Measurements from ENCODE around the gene YEATS4.

Gene YEATS4

DNA sequence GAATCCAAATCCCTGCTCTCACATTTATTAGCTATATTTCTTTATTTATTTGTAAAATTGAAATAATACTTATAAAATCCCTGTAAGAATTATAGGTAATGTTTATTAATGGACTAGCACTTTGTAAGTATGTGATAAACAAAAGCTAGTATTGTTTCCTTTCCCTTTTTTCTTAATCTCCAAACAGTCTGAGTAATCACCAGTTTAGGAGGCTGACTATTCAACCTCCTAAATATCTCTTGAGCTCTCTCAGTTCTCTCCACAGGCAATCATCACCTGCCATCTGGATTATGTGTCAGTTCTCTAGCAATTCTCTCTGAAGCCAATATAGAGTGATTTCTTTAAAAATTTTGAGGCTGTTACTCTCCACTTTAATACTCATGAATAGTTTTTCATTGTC, 20.6 kb upstream of the YEATS4 start:
- Mint-ChIP-seq H3K27me3 (ENCODE audit: low read depth, poor library complexity) (no peaks in the 10 kb centered on the region), H3K4me1 (no peaks in the 10 kb centered on the region), H3K4me3 (no peak overlapping the region), H3K36me3 (ENCODE audit: low read depth) (no peaks in the 10 kb centered on the region), H3K9me3 (no peaks in the 10 kb centered on the region), H3K27ac (no peak overlapping the region)
- no peak for DNase-seq
- TF ChIP-seq, protein P1, sequence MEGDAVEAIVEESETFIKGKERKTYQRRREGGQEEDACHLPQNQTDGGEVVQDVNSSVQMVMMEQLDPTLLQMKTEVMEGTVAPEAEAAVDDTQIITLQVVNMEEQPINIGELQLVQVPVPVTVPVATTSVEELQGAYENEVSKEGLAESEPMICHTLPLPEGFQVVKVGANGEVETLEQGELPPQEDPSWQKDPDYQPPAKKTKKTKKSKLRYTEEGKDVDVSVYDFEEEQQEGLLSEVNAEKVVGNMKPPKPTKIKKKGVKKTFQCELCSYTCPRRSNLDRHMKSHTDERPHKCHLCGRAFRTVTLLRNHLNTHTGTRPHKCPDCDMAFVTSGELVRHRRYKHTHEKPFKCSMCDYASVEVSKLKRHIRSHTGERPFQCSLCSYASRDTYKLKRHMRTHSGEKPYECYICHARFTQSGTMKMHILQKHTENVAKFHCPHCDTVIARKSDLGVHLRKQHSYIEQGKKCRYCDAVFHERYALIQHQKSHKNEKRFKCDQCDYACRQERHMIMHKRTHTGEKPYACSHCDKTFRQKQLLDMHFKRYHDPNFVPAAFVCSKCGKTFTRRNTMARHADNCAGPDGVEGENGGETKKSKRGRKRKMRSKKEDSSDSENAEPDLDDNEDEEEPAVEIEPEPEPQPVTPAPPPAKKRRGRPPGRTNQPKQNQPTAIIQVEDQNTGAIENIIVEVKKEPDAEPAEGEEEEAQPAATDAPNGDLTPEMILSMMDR (IDR thresholded peaks at IDR 0.05): no peak

DNA sequence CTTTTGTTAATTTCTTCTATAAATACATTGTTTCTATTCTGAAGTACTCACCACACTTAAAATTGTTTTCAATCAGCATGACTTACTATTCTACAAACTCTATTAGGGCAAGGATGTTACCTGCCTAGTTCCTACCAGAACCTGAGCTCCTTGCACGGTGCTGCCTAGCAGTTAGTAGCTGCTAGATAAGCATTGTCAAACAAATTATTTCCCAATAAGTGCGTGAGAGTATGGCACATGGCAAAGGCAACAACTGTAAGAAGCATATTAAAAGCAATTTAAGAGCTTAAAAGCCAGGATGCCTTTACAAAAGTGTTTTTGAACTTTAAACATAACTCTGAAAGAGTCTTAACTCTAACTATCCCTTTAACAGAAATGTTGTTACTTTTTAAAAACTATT, 19.5 kb upstream of the YEATS4 start:
- H3K4me3 Mint-ChIP-seq: no peak overlapping the region
- TF ChIP-seq, protein P1 (IDR thresholded peaks at IDR 0.05): no peak

DNA sequence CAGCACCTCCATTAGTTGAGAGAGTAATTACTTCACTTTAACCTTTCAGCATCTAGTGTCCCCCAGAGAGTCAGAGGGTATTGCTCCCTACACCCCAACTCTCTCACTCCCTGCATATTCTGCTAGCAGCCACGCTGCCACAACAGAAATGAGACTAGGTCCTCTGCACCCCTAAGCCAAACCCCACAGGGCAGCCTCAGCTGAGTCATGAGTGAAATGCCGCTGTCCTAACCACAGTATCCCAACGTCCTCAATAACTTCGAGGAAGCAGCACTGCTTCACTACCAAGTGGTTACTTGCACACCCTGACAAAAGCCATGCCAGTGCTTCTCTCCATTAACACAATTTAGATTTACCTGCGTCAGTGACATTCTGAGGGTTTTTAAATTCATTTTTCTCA, 18.2 kb upstream of the YEATS4 start:
- Mint-ChIP-seq H3K27me3 (ENCODE audit: low read depth, poor library complexity) (peaks cover 3% of the 10 kb centered on the region), H3K36me3 (ENCODE audit: low read depth) (no peaks in the 10 kb centered on the region), H3K27ac (no peak overlapping the region), H3K4me3 (no peak overlapping the region), H3K4me1 (no peaks in the 10 kb centered on the region), H3K9me3 (no peaks in the 10 kb centered on the region)
- TF ChIP-seq, protein P1 (IDR thresholded peaks at IDR 0.05): no peak
- DNase-seq: no peak

More for the DNA sequence above, 19.5 kb upstream of the YEATS4 start:
- Mint-ChIP-seq H3K4me1 (no peaks in the 10 kb centered on the region), H3K27ac (no peak overlapping the region), H3K9me3 (no peaks in the 10 kb centered on the region), H3K27me3 (ENCODE audit: low read depth, poor library complexity) (peaks cover 3% of the 10 kb centered on the region), H3K36me3 (ENCODE audit: low read depth) (no peaks in the 10 kb centered on the region)
- no peak for DNase-seq

DNA sequence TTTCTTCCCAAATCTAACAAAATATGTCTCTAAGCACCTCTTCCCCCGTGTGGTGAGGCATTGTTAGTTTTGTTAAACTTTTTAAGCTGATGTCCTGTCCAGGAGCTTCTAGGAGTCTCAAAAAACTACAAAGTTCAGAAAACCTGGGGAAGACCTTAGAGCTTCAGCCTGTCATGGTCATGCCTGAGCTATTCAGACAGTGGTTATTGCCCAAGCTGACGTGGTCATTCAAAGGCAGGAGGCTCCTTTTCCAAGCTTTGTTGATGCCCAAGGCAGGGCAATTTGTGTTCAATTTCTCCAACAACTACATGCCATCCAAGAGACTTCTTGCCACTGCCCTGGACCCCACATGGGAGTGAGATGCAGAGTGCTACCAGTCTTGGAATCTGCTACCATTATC, 17.1 kb upstream of the YEATS4 start:
- H3K36me3 Mint-ChIP-seq (ENCODE audit: low read depth): no peaks in the 10 kb centered on the region
- no peak overlapping the region for H3K27ac Mint-ChIP-seq
- peaks cover 3% of the 10 kb centered on the region for H3K27me3 Mint-ChIP-seq (ENCODE audit: low read depth, poor library complexity)
- TF ChIP-seq, protein P1 (IDR thresholded peaks at IDR 0.05): no peak
- no peaks in the 10 kb centered on the region for H3K9me3 Mint-ChIP-seq
- H3K4me3 Mint-ChIP-seq: no peak overlapping the region
- DNase-seq: no peak
- no peaks in the 10 kb centered on the region for H3K4me1 Mint-ChIP-seq

DNA sequence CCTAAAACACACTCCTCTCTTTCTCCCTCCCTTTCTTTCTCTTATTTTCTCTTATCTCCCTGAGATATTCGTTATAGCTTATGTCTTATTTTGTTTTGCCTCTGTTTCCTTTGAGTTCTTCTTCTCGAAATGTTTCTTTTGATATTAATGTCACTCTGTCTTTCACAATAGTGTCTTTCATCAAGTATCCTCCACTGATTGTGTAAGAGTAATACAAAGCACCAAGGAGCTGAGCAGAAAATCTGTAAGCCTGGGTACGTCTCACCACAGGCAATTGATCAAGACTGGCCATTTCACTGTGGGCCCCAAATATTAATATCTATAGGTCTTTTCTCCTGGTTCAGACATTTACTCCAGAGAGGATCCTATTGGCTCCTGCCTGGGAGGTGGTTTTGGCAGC, 16.2 kb upstream of the YEATS4 start:
- no peaks in the 10 kb centered on the region for H3K4me1 Mint-ChIP-seq
- TF ChIP-seq, protein P1 (IDR thresholded peaks at IDR 0.05): no peak

DNA sequence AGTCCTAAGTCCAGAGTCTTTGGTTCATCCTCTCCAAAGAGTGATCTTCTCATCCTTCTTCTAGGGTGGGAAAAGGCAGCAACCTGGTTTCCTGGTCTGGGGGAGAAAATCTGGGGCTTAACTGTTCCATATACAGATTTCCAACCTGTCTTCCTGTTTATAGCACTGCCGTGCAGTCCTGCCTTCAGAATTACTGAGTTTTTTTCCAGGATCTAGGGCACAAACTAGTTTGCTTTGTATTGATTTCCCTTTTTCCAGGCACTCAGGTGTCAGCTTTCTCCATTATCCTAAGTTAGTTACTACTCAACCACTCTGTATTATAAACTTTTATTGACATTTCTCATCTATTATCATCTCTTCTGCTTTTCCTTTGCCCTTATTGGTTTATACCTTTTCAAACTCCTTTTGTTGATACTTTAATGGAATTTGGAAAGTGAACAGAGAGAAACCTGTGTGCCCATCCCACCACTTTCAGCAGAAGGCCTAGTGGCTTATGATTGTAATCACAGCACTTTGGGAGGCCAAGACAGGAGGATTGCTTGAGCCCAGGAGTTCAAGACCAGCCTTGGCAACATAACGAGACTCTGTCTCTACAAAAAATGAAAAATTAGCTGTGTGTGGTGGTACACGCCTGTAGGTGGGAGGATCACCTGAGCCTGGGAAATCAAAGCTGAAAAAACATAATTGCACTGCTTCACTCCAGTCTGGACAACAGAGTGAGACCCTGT, 15.5 kb upstream of the YEATS4 start:
- DNase-seq: no peak
- H3K27me3 Mint-ChIP-seq (ENCODE audit: low read depth, poor library complexity): peaks cover 5% of the 10 kb centered on the region
- H3K4me3 Mint-ChIP-seq: no peak overlapping the region
- H3K4me1 Mint-ChIP-seq: no peaks in the 10 kb centered on the region
- H3K36me3 Mint-ChIP-seq (ENCODE audit: low read depth): no peaks in the 10 kb centered on the region
- no peak overlapping the region for H3K27ac Mint-ChIP-seq
- TF ChIP-seq, protein P1 (IDR thresholded peaks at IDR 0.05): no peak
- H3K9me3 Mint-ChIP-seq: no peaks in the 10 kb centered on the region

More for the DNA sequence above, 16.2 kb upstream of the YEATS4 start:
- DNase-seq: no peak
- Mint-ChIP-seq H3K4me3 (no peak overlapping the region), H3K9me3 (no peaks in the 10 kb centered on the region), H3K27ac (no peak overlapping the region), H3K36me3 (ENCODE audit: low read depth) (no peaks in the 10 kb centered on the region), H3K27me3 (ENCODE audit: low read depth, poor library complexity) (peaks cover 3% of the 10 kb centered on the region)
